ENCODE data around the gene MGAM2. TPM values are rescaled to one million over a fixed set of nuclear protein-coding genes. Genes with fewer than 3 reads are reported as not detected.

The MGAM2 gene
- total and polyA plus RNA-seq, 10 of the 15 experiments (the other 5 are each of a cell fraction or from before 2014, with no cell fraction given) = 0.01 to 0.16 (median 0.03) TPM; not detected in 6

- ChIA-PET CTCF (interaction anchor here (1.6 kb wide), 1 partner anchor 28 kb away, joined by 5 read pairs; no protein-coding TSS in a partner anchor), RAD21 (ENCODE audit: unreplicated experiment) (no interaction called here), POLR2A (no interaction called here), SMC1A (ENCODE audit: uncharacterized antibody, unreplicated experiment) (interaction anchor here (1.2 kb wide), 1 partner anchor 10 kb away, joined by 3 read pairs; no protein-coding TSS in a partner anchor)
- FAIRE-seq = no peak
- no peaks in the 10 kb centered on the region for H4K20me1 ChIP-seq (ENCODE audit: control insufficient read depth, insufficient read depth)
- no peaks in the 10 kb centered on the region for H3K9me3 ChIP-seq (replicated peaks; ENCODE audit: control insufficient read depth, insufficient read depth, low read length)
- no peaks in the 10 kb centered on the region for H3K36me3 ChIP-seq (ENCODE audit: control insufficient read depth in 2 of 2, insufficient read depth in 2 of 2, low read length in 1 of 2)
- no peaks in the 10 kb centered on the region for H3K4me1 ChIP-seq (ENCODE audit: control insufficient read depth, insufficient read depth, low read length)
- 3% methylated on average over 3 of the region's 3 CpGs for WGBS (ENCODE audit: insufficient coverage, insufficient replicate concordance, low lambda C conversion rate, missing lambda C conversion rate)
- H3K4me2 ChIP-seq (ENCODE audit: control insufficient read depth, insufficient read depth) = no peak overlapping the region
- H3K27ac ChIP-seq (ENCODE audit: control insufficient read depth, insufficient read depth) = no peak overlapping the region
- no peaks in the 10 kb centered on the region for H3K27me3 ChIP-seq (replicated peaks in 1 of 2; ENCODE audit: control insufficient read depth in 2 of 2, insufficient read depth in 2 of 2, low read length in 1 of 2)
- H2AFZ ChIP-seq (ENCODE audit: control insufficient read depth, low read depth, low read length) = no peak overlapping the region
- ATAC-seq = no peak
- intact Hi-C loops (cut with micrococcal nuclease; ENCODE audit: unreplicated experiment) (no loop called here), in situ Hi-C loops (cut with MboI) (no loop called here)
- no TSS peak for BruUV-seq (replicated peaks)
- no peak overlapping the region for H3K9ac ChIP-seq (ENCODE audit: control insufficient read depth, insufficient read depth, low read length)
- H3K79me2 ChIP-seq (ENCODE audit: control insufficient read depth, insufficient read depth, low read length) = no peaks in the 10 kb centered on the region
- no peak for DNase-seq (ENCODE audit: low read depth, low spot score)
- H3K4me3 ChIP-seq = no peak overlapping the region
- TF ChIP-seq, protein P1, sequence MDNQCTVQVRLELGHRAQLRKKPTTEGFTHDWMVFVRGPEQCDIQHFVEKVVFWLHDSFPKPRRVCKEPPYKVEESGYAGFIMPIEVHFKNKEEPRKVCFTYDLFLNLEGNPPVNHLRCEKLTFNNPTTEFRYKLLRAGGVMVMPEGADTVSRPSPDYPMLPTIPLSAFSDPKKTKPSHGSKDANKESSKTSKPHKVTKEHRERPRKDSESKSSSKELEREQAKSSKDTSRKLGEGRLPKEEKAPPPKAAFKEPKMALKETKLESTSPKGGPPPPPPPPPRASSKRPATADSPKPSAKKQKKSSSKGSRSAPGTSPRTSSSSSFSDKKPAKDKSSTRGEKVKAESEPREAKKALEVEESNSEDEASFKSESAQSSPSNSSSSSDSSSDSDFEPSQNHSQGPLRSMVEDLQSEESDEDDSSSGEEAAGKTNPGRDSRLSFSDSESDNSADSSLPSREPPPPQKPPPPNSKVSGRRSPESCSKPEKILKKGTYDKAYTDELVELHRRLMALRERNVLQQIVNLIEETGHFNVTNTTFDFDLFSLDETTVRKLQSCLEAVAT (IDR thresholded peaks at IDR 0.05) = no peak
- TF ChIP-seq CHD4 (IDR thresholded peaks at IDR 0.05) = no peak
Observed at GRCh38 chr7:142110638-142111037, 880 bp upstream of the MGAM2 start.

- no peak overlapping the region for H3K4me3 ChIP-seq
- no peak overlapping the region for H2AFZ ChIP-seq (ENCODE audit: control insufficient read depth, low read depth, low read length)
- CTCF ChIA-PET = no interaction called here
- POLR2A ChIA-PET = no interaction called here
- TF ChIP-seq SREBF1 (IDR thresholded peaks at IDR 0.05; ENCODE audit: low read length) = no peak
- TF ChIP-seq RB1 (IDR thresholded peaks at IDR 0.05; ENCODE audit: borderline replicate concordance) = no peak
- TF ChIP-seq, protein P2, sequence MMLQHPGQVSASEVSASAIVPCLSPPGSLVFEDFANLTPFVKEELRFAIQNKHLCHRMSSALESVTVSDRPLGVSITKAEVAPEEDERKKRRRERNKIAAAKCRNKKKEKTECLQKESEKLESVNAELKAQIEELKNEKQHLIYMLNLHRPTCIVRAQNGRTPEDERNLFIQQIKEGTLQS (IDR thresholded peaks at IDR 0.05; ENCODE audit: borderline replicate concordance, extremely low read depth, low read depth, low read length) = no peak
- TF ChIP-seq, protein P3, sequence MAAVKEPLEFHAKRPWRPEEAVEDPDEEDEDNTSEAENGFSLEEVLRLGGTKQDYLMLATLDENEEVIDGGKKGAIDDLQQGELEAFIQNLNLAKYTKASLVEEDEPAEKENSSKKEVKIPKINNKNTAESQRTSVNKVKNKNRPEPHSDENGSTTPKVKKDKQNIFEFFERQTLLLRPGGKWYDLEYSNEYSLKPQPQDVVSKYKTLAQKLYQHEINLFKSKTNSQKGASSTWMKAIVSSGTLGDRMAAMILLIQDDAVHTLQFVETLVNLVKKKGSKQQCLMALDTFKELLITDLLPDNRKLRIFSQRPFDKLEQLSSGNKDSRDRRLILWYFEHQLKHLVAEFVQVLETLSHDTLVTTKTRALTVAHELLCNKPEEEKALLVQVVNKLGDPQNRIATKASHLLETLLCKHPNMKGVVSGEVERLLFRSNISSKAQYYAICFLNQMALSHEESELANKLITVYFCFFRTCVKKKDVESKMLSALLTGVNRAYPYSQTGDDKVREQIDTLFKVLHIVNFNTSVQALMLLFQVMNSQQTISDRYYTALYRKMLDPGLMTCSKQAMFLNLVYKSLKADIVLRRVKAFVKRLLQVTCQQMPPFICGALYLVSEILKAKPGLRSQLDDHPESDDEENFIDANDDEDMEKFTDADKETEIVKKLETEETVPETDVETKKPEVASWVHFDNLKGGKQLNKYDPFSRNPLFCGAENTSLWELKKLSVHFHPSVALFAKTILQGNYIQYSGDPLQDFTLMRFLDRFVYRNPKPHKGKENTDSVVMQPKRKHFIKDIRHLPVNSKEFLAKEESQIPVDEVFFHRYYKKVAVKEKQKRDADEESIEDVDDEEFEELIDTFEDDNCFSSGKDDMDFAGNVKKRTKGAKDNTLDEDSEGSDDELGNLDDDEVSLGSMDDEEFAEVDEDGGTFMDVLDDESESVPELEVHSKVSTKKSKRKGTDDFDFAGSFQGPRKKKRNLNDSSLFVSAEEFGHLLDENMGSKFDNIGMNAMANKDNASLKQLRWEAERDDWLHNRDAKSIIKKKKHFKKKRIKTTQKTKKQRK (IDR thresholded peaks at IDR 0.05; ENCODE audit: low read depth, low read length) = no peak
- TF ChIP-seq, protein P4, sequence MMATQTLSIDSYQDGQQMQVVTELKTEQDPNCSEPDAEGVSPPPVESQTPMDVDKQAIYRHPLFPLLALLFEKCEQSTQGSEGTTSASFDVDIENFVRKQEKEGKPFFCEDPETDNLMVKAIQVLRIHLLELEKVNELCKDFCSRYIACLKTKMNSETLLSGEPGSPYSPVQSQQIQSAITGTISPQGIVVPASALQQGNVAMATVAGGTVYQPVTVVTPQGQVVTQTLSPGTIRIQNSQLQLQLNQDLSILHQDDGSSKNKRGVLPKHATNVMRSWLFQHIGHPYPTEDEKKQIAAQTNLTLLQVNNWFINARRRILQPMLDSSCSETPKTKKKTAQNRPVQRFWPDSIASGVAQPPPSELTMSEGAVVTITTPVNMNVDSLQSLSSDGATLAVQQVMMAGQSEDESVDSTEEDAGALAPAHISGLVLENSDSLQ (IDR thresholded peaks at IDR 0.05) = no peak
- TF ChIP-seq BRCA1 (IDR thresholded peaks at IDR 0.05; ENCODE audit: low read depth, low read length) = no peak
- no peak for TF ChIP-seq RUNX3 (IDR thresholded peaks at IDR 0.05; ENCODE audit: low read length)
- no peak for TF ChIP-seq POLR2AphosphoS5 (IDR thresholded peaks at IDR 0.05; ENCODE audit: low read length)
- H3K79me2 ChIP-seq (ENCODE audit: control insufficient read depth, insufficient read depth, low read length) = no peaks in the 10 kb centered on the region
- FAIRE-seq (no peak), ATAC-seq (no peak), DNase-seq (ENCODE audit: low read depth, low spot score) (no peak)
- no peaks in the 10 kb centered on the region for H3K36me3 ChIP-seq (ENCODE audit: control insufficient read depth in 2 of 2, insufficient read depth in 2 of 2, low read length in 1 of 2)
- in situ Hi-C loops (cut with MboI) (no loop called here), intact Hi-C loops (cut with micrococcal nuclease; ENCODE audit: unreplicated experiment) (no loop called here)
- H4K20me1 ChIP-seq (ENCODE audit: control insufficient read depth, insufficient read depth) = no peaks in the 10 kb centered on the region
- WGBS (ENCODE audit: insufficient coverage, insufficient replicate concordance, low lambda C conversion rate, missing lambda C conversion rate) = 0% methylated on average over 1 of the region's 1 CpG
- H3K9ac ChIP-seq (ENCODE audit: control insufficient read depth, insufficient read depth, low read length) = no peak overlapping the region
- BruUV-seq (replicated peaks) = no TSS peak
- no peaks in the 10 kb centered on the region for H3K4me1 ChIP-seq (ENCODE audit: control insufficient read depth, insufficient read depth, low read length)
- SMC1A ChIA-PET (ENCODE audit: uncharacterized antibody, unreplicated experiment) = interaction anchor here (1.2 kb wide), 1 partner anchor 12 kb away, joined by 3 read pairs; no protein-coding TSS in a partner anchor
- no peak overlapping the region for H3K4me2 ChIP-seq (ENCODE audit: control insufficient read depth, insufficient read depth)
- RAD21 ChIA-PET (ENCODE audit: unreplicated experiment) = no interaction called here
- no peaks in the 10 kb centered on the region for H3K27me3 ChIP-seq (replicated peaks in 1 of 2; ENCODE audit: control insufficient read depth in 2 of 2, insufficient read depth in 2 of 2, low read length in 1 of 2)
- H3K27ac ChIP-seq (ENCODE audit: control insufficient read depth, insufficient read depth) = no peak overlapping the region
- no peaks in the 10 kb centered on the region for H3K9me3 ChIP-seq (replicated peaks; ENCODE audit: control insufficient read depth, insufficient read depth, low read length)
Observed at GRCh38 chr7:142112086-142112485, 568 bp downstream of the MGAM2 start.
